HG03575 (cell line): ENCODE results near the gene FEZF2.

ENCODE experiments used
- ATAC-seq: cut with Tn5 transposase; IDR thresholded peaks from one replicate; pipeline ENCODE4 v1.9.1; 2021; ENCODE audit not compliant: unreplicated experiment, insufficient number of reproducible peaks, low FRiP score; ENCODE audit errors: extremely low read depth

Gene FEZF2

GRCh38 chr3:62373215-62373614 is at the start of gene FEZF2:
TSS of gene FEZF2 (minus strand) at chr3:62373550. CDS start at chr3:62372868, 682 bp downstream.
- ATAC-seq, result no peak

GRCh38 chr3:62421207-62421606 is 47.9 kb upstream of the FEZF2 start:
- no peak for ATAC-seq

- no peak for ATAC-seq
These were observed 42.8 kb upstream of the FEZF2 start for GRCh38 chr3:62416144-62416543.

- ATAC-seq, result no peak
These were observed 42.0 kb upstream of the FEZF2 start for GRCh38 chr3:62415312-62415801.

GRCh38 chr3:62414786-62415185 is 41.4 kb upstream of the FEZF2 start:
- no peak for ATAC-seq

GRCh38 chr3:62413687-62414086 is 40.3 kb upstream of the FEZF2 start:
- ATAC-seq, result no peak

GRCh38 chr3:62406945-62407344 is 33.6 kb upstream of the FEZF2 start:
- ATAC-seq, result no peak

- ATAC-seq, result no peak
These were observed 32.2 kb upstream of the FEZF2 start for GRCh38 chr3:62405566-62405965.

- ATAC-seq, result no peak
These were observed 31.8 kb upstream of the FEZF2 start for GRCh38 chr3:62405135-62405534.

- ATAC-seq, result no peak
These were observed 31.0 kb upstream of the FEZF2 start for GRCh38 chr3:62404321-62404720.

GRCh38 chr3:62403765-62404164 is 30.4 kb upstream of the FEZF2 start:
- no peak for ATAC-seq

- no peak for ATAC-seq
These were observed 19.4 kb upstream of the FEZF2 start for GRCh38 chr3:62392626-62393292.

GRCh38 chr3:62387251-62387650 is 13.9 kb upstream of the FEZF2 start:
- ATAC-seq, result no peak

GRCh38 chr3:62379321-62379798 is 6.0 kb upstream of the FEZF2 start:
- no peak for ATAC-seq

GRCh38 chr3:62378921-62379320 is 5.6 kb upstream of the FEZF2 start:
- ATAC-seq, result no peak

- ATAC-seq, result no peak
These were observed 5.0 kb upstream of the FEZF2 start for GRCh38 chr3:62378311-62378789.

GRCh38 chr3:62376906-62377877 is 3.8 kb upstream of the FEZF2 start:
- no peak for ATAC-seq

GRCh38 chr3:62376454-62376720 is 3.0 kb upstream of the FEZF2 start:
- no peak for ATAC-seq

- ATAC-seq, result no peak
These were observed 2.5 kb upstream of the FEZF2 start for GRCh38 chr3:62375655-62376453.
